Activated T-helper 9 cell treated with anti-CD3 and anti-CD28 coated beads, Interleukin-2, amount 50 U/mL, for 16 hours (primary cell): ENCODE data around the gene CTAG1B.
"Not testable (repeated sequence)": the region's sequence is repeated elsewhere in the genome, so short reads cannot be mapped to it uniquely, and the experiment has no call there.

Experiments
- DNase-seq: peaks from one replicate; pipeline ENCODE4 v3.0.0-alpha.2; 2020; ENCODE audit warnings: low read depth

The CTAG1B gene

GRCh38 chrX:154620767-154621414 lies 1.8 kb upstream of the CTAG1B start:
- DNase-seq = not testable (repeated sequence)

- not testable (repeated sequence) for DNase-seq
These were observed 5.5 kb downstream of the CTAG1B start for GRCh38 chrX:154613586-154613985.

GRCh38 chrX:154611146-154611545 lies 7.9 kb downstream of the CTAG1B start:
- DNase-seq = not testable (repeated sequence)

GRCh38 chrX:154608823-154609222 lies 10.3 kb downstream of the CTAG1B start:
- not testable (repeated sequence) for DNase-seq

- not testable (repeated sequence) for DNase-seq
These were observed 11.1 kb downstream of the CTAG1B start for GRCh38 chrX:154607976-154608375.

- no peak for DNase-seq
These were observed 11.7 kb downstream of the CTAG1B start for GRCh38 chrX:154607370-154607769.

- DNase-seq = no peak
These were observed 13.5 kb downstream of the CTAG1B start for GRCh38 chrX:154605566-154605965.

GRCh38 chrX:154603438-154604430 lies 15.3 kb downstream of the CTAG1B start:
- DNase-seq = no peak

- DNase-seq = no peak
These were observed 16.2 kb downstream of the CTAG1B start for GRCh38 chrX:154602766-154603437.

- DNase-seq = no peak
These were observed 16.9 kb downstream of the CTAG1B start for GRCh38 chrX:154602226-154602625.

- DNase-seq = no peak
These were observed 18.2 kb downstream of the CTAG1B start for GRCh38 chrX:154600759-154601374.

GRCh38 chrX:154599531-154599930 lies 19.6 kb downstream of the CTAG1B start:
- DNase-seq = no peak

- no peak for DNase-seq
These were observed 20.4 kb downstream of the CTAG1B start for GRCh38 chrX:154598656-154599055.

GRCh38 chrX:154597221-154597620 lies 21.9 kb downstream of the CTAG1B start:
- no peak for DNase-seq

- DNase-seq = no peak
These were observed 22.7 kb downstream of the CTAG1B start for GRCh38 chrX:154596290-154596929.

GRCh38 chrX:154595559-154596249 lies 23.4 kb downstream of the CTAG1B start:
- no peak for DNase-seq

GRCh38 chrX:154594491-154594890 lies 24.6 kb downstream of the CTAG1B start:
- DNase-seq = no peak

GRCh38 chrX:154593201-154593600 lies 25.9 kb downstream of the CTAG1B start:
- no peak for DNase-seq

GRCh38 chrX:154592505-154592904 lies 26.6 kb downstream of the CTAG1B start:
- no peak for DNase-seq

GRCh38 chrX:154590415-154590814 lies 28.7 kb downstream of the CTAG1B start:
- not testable (repeated sequence) for DNase-seq
